ENCODE data around the gene DGKD. TPM values are rescaled to one million over a fixed set of nuclear protein-coding genes. Genes with fewer than 3 reads are reported as not detected.
A peak's percentile ranks its signal among the peaks of the same experiment; 100 is the strongest.

The DGKD gene
- total RNA-seq, 1 donor from 2014 or later = 188 TPM

GRCh38 chr2:233379441-233379840 is 25.1 kb downstream of the DGKD start:
- ChIA-PET POLR2A (interaction anchor here (1.1 to 2.4 kb wide), 2 partner anchors 24 to 48 kb away, joined by 3 to 8 read pairs; no protein-coding TSS in a partner anchor), CTCF (no interaction called here)
- intact Hi-C loops (cut with micrococcal nuclease) = no loop called here
- H3K27me3 Mint-ChIP-seq = no peaks in the 10 kb centered on the region
- TF ChIP-seq, protein P1, sequence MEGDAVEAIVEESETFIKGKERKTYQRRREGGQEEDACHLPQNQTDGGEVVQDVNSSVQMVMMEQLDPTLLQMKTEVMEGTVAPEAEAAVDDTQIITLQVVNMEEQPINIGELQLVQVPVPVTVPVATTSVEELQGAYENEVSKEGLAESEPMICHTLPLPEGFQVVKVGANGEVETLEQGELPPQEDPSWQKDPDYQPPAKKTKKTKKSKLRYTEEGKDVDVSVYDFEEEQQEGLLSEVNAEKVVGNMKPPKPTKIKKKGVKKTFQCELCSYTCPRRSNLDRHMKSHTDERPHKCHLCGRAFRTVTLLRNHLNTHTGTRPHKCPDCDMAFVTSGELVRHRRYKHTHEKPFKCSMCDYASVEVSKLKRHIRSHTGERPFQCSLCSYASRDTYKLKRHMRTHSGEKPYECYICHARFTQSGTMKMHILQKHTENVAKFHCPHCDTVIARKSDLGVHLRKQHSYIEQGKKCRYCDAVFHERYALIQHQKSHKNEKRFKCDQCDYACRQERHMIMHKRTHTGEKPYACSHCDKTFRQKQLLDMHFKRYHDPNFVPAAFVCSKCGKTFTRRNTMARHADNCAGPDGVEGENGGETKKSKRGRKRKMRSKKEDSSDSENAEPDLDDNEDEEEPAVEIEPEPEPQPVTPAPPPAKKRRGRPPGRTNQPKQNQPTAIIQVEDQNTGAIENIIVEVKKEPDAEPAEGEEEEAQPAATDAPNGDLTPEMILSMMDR (IDR thresholded peaks at IDR 0.05) = no peak
- no peak overlapping the region for H3K4me3 Mint-ChIP-seq
- H3K9me3 Mint-ChIP-seq = no peaks in the 10 kb centered on the region
- no peak for ATAC-seq (ENCODE audit: low read depth)
- peaks cover 81% of the 10 kb centered on the region for H3K4me1 Mint-ChIP-seq
- peak overlapping the region; percentile 91 for H3K27ac Mint-ChIP-seq
- DNase-seq = no peak
- H3K36me3 Mint-ChIP-seq (ENCODE audit: low read depth) = peaks cover 41% of the 10 kb centered on the region

- peaks cover 35% of the 10 kb centered on the region for H3K36me3 Mint-ChIP-seq (ENCODE audit: low read depth)
- peak; percentile 83 for ATAC-seq (ENCODE audit: low read depth)
- ChIA-PET CTCF (no interaction called here), POLR2A (interaction anchor here (0.6 to 2.4 kb wide), 4 partner anchors 23 to 65 kb away, joined by 6 to 8 read pairs (median 6); no protein-coding TSS in a partner anchor)
- peak overlapping the region; percentile 67 for H3K4me3 Mint-ChIP-seq
- DNase-seq = peak; percentile 50
- TF ChIP-seq, protein P1 (IDR thresholded peaks at IDR 0.05) = no peak
- peaks cover 83% of the 10 kb centered on the region for H3K4me1 Mint-ChIP-seq
- no peaks in the 10 kb centered on the region for H3K9me3 Mint-ChIP-seq
- intact Hi-C loops (cut with micrococcal nuclease) = loop anchor here (1.0 to 10.0 kb wide), 7 partner anchors 11 to 526 kb away; partner anchors contain the start of gene INPP5D
- H3K27ac Mint-ChIP-seq = peak overlapping the region; percentile 91
- H3K27me3 Mint-ChIP-seq = no peaks in the 10 kb centered on the region
Measured at GRCh38 chr2:233380132-233380895, 26.0 kb downstream of the DGKD start.

- Mint-ChIP-seq H3K36me3 (ENCODE audit: low read depth) (peaks cover 28% of the 10 kb centered on the region), H3K27me3 (no peaks in the 10 kb centered on the region), H3K9me3 (no peaks in the 10 kb centered on the region), H3K27ac (peak overlapping the region; percentile 91), H3K4me3 (peak overlapping the region; percentile 32), H3K4me1 (peaks cover 83% of the 10 kb centered on the region)
- intact Hi-C loops (cut with micrococcal nuclease) = loop anchor here (1.0 to 10.0 kb wide), 7 partner anchors 12 to 526 kb away; partner anchors contain the start of gene INPP5D
- ChIA-PET POLR2A (interaction anchor here (0.6 to 2.0 kb wide), 4 partner anchors 9 to 66 kb away, joined by 4 to 7 read pairs (median 6); no protein-coding TSS in a partner anchor), CTCF (interaction anchor here (1.5 kb wide), 1 partner anchor 130 kb away, joined by 7 read pairs; the partner anchor contains the start of gene ATG16L1)
- no peak for DNase-seq
- ATAC-seq (ENCODE audit: low read depth) = no peak
- TF ChIP-seq, protein P1 (IDR thresholded peaks at IDR 0.05) = no peak
Measured at GRCh38 chr2:233380995-233381637, 26.8 kb downstream of the DGKD start.

DNA sequence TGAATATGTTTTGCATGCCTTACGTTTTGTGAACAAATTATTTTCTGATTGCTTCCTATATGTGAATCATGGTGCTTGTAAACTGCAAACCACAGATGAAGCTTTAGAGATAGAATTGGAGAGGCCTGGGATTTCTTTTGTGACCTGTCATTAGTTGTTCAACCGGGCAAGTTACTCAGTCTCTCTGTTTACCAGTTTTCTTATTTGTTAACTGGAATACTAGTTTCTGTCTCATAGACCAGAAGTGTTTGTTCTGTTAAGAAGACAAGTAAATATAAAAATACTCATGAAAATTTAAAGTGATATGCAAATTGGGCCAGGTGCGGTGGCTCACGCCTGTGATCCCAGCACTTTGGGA is 27.3 kb downstream of the DGKD start:
- no peaks in the 10 kb centered on the region for H3K27me3 Mint-ChIP-seq
- H3K4me1 Mint-ChIP-seq = peaks cover 86% of the 10 kb centered on the region
- peak overlapping the region; percentile 32 for H3K4me3 Mint-ChIP-seq
- no peaks in the 10 kb centered on the region for H3K9me3 Mint-ChIP-seq
- intact Hi-C loops (cut with micrococcal nuclease) = loop anchor here (2.0 to 10.0 kb wide), 4 partner anchors 37 to 527 kb away; partner anchors contain the start of gene INPP5D
- TF ChIP-seq, protein P1 (IDR thresholded peaks at IDR 0.05) = no peak
- ChIA-PET CTCF (interaction anchor here (1.5 kb wide), 1 partner anchor 131 kb away, joined by 7 read pairs; the partner anchor contains the start of gene ATG16L1), POLR2A (interaction anchor here (1.8 to 2.0 kb wide), 2 partner anchors 25 to 28 kb away, joined by 6 to 7 read pairs; no protein-coding TSS in a partner anchor)
- ATAC-seq (ENCODE audit: low read depth) (no peak), DNase-seq (no peak)
- peaks cover 26% of the 10 kb centered on the region for H3K36me3 Mint-ChIP-seq (ENCODE audit: low read depth)
- peak overlapping the region; percentile 91 for H3K27ac Mint-ChIP-seq
